ENCODE data around the gene AIFM3. TPM values are rescaled to one million over a fixed set of nuclear protein-coding genes. Genes with fewer than 3 reads are reported as not detected.
"Not testable (repeated sequence)": the region's sequence is repeated elsewhere in the genome, so short reads cannot be mapped to it uniquely, and the experiment has no call there.

Gene AIFM3
- total and polyA plus RNA-seq, 2 donors (not counting 3 experiments of a cell fraction or from before 2014, with no cell fraction given), result 0.15 TPM; not detected in 1

- DNase-seq (ENCODE audit: low read depth, low spot score) (no peak), FAIRE-seq (peak; percentile 24)
- Histone ChIP-seq H3K9ac (replicated peaks; ENCODE audit: extremely low read depth, insufficient read depth, low read length) (no peak overlapping the region), H3K4me3 (replicated peaks in 1 of 3; ENCODE audit: insufficient read depth in 1 of 3, low read depth in 1 of 3, low read length in 3 of 3) (no peak overlapping the region), H3K36me3 (ENCODE audit: control insufficient read depth in 2 of 2, extremely low read depth in 1 of 2, insufficient read depth in 2 of 2, low read length in 2 of 2) (peaks cover 5 to 9% of the 10 kb centered on the region in 2 experiments), H3K4me1 (ENCODE audit: control insufficient read depth, extremely low read depth, insufficient read depth, low read length) (no peaks in the 10 kb centered on the region), H4K20me1 (replicated peaks; ENCODE audit: control insufficient read depth, extremely low read depth, insufficient read depth, low read length) (peaks cover 21% of the 10 kb centered on the region), H3K9me1 (replicated peaks; ENCODE audit: control insufficient read depth, extremely low read depth, insufficient read depth, low read length) (no peaks in the 10 kb centered on the region), H2AFZ (ENCODE audit: low read depth, low read length) (no peak overlapping the region), H3K79me2 (ENCODE audit: control insufficient read depth, insufficient read depth, low read length) (peaks cover 94% of the 10 kb centered on the region), H3K9me3 (replicated peaks; ENCODE audit: control insufficient read depth, insufficient read depth, low read length) (no peaks in the 10 kb centered on the region), H3K27ac (ENCODE audit: insufficient read depth, low read depth, low read length) (no peak overlapping the region), H3K4me2 (ENCODE audit: insufficient read depth, low read length) (no peak overlapping the region), H3K27me3 (ENCODE audit: control insufficient read depth in 2 of 2, insufficient read depth in 2 of 2, low read length in 2 of 2) (no peaks in the 10 kb centered on the region)
- no peak for TF ChIP-seq JUN (IDR thresholded peaks at IDR 0.05; ENCODE audit: borderline replicate concordance, insufficient read depth, insufficient read length, low read depth)
- TF ChIP-seq POLR2AphosphoS5 (IDR thresholded peaks at IDR 0.05; ENCODE audit: insufficient read depth, low read depth, low read length), result no peak
- no peak for TF ChIP-seq EZH2 (IDR thresholded peaks at IDR 0.05; ENCODE audit: borderline replicate concordance, low read depth, low read length, severe bottlenecking)
- TF ChIP-seq FOS (IDR thresholded peaks at IDR 0.05; ENCODE audit: borderline replicate concordance, insufficient read depth, low read length), result no peak
- TF ChIP-seq MYC (IDR thresholded peaks at IDR 0.05; ENCODE audit: low read depth, low read length), result no peak
- no peak for TF ChIP-seq MAX (IDR thresholded peaks at IDR 0.05; ENCODE audit: insufficient read depth, insufficient read length)
- TF ChIP-seq POLR2A (IDR thresholded peaks at IDR 0.05; ENCODE audit: low read depth, low read length), result no peak
- no peak for TF ChIP-seq CTCF (IDR thresholded peaks at IDR 0.05; ENCODE audit: extremely low read depth in 1 of 2, insufficient read depth in 1 of 2, low read depth in 1 of 2, low read length in 2 of 2)
- no peak for TF ChIP-seq GATA2 (IDR thresholded peaks at IDR 0.05; ENCODE audit: insufficient read depth, insufficient read length, low read depth, low read length)
- no TSS peak for BruUV-seq (replicated peaks)
- ChIA-PET POLR2A (no interaction called here), CTCF (interaction anchor here (1.6 kb wide), 1 partner anchor 21 kb away, joined by 5 read pairs; the partner anchor contains the start of gene CRKL)
- intact Hi-C loops (cut with micrococcal nuclease) (no loop called here), dilution Hi-C loops (cut with MboI; ENCODE audit: extremely low pct_ligation_motif_present, low sequenced_read_pairs) (no loop called here)
Observed at GRCh38 chr22:20937794-20938671, 29.0 kb upstream of the AIFM3 start.

GRCh38 chr22:20939457-20940185 is 27.4 kb upstream of the AIFM3 start:
- H3K4me2 ChIP-seq (ENCODE audit: insufficient read depth, low read length); H3K27ac ChIP-seq (ENCODE audit: insufficient read depth, low read depth, low read length); H3K9ac ChIP-seq (replicated peaks; ENCODE audit: extremely low read depth, insufficient read depth, low read length); H3K4me3 ChIP-seq (replicated peaks in 1 of 3; ENCODE audit: insufficient read depth in 1 of 3, low read depth in 1 of 3, low read length in 3 of 3); H3K9me1 ChIP-seq (replicated peaks; ENCODE audit: control insufficient read depth, extremely low read depth, insufficient read depth, low read length); POLR2A ChIA-PET; H3K9me3 ChIP-seq (replicated peaks; ENCODE audit: control insufficient read depth, insufficient read depth, low read length); dilution Hi-C loops (cut with MboI; ENCODE audit: extremely low pct_ligation_motif_present, low sequenced_read_pairs); H3K36me3 ChIP-seq (ENCODE audit: control insufficient read depth in 2 of 2, extremely low read depth in 1 of 2, insufficient read depth in 2 of 2, low read length in 2 of 2); intact Hi-C loops (cut with micrococcal nuclease); H3K4me1 ChIP-seq (ENCODE audit: control insufficient read depth, extremely low read depth, insufficient read depth, low read length); FAIRE-seq; BruUV-seq (replicated peaks); H3K27me3 ChIP-seq (ENCODE audit: control insufficient read depth in 2 of 2, insufficient read depth in 2 of 2, low read length in 2 of 2); H2AFZ ChIP-seq (ENCODE audit: low read depth, low read length); DNase-seq (ENCODE audit: low read depth, low spot score): not testable (repeated sequence)
- peaks cover 94% of the 10 kb centered on the region for H3K79me2 ChIP-seq (ENCODE audit: control insufficient read depth, insufficient read depth, low read length)
- CTCF ChIA-PET, result interaction anchor here (0.8 to 1.0 kb wide), 2 partner anchors 11 to 23 kb away, joined by 3 to 4 read pairs; partner anchors contain the start of gene CRKL
- peaks cover 24% of the 10 kb centered on the region for H4K20me1 ChIP-seq (replicated peaks; ENCODE audit: control insufficient read depth, extremely low read depth, insufficient read depth, low read length)

Data from endothelial cell of umbilical vein (primary cell).